ENCODE measurements around the gene MPZL3. TPM values are rescaled to one million over a fixed set of nuclear protein-coding genes. Genes with fewer than 3 reads are reported as not detected.

MPZL3 gene
- total RNA-seq, result 5.1 and 6.0 TPM in 2 replicates

GRCh38 chr11:118251858-118252652 lies at the start of gene MPZL3:
TSS of gene MPZL3 (minus strand) at chr11:118252365. CDS start at chr11:118252294, 71 bp downstream.

GRCh38 chr11:118263695-118264568 lies 11.8 kb upstream of the MPZL3 start, which contains the start of gene MPZL2:
TSS of gene MPZL2 (minus strand) at chr11:118264297. CDS start at chr11:118264153, 144 bp downstream.

GRCh38 chr11:118224511-118225188 lies 27.5 kb downstream of the MPZL3 start, which contains the start of gene JAML:
TSS of gene JAML (minus strand) at chr11:118225011. CDS start at chr11:118214866, 10,145 bp downstream.

Other genes starting within 250 kb of the MPZL3 start
- gene TMPRSS4, start 175.3 kb downstream of the MPZL3 start, total RNA-seq, result not detected in 2 replicates
- not detected in 2 replicates for gene SMIM35, start 165.4 kb downstream of the MPZL3 start, total RNA-seq
- gene SCN4B, start 99.5 kb downstream of the MPZL3 start, total RNA-seq, result under 0.01 and 0.06 TPM in 2 replicates
- not detected in 2 replicates for gene SCN2B, start 75.7 kb downstream of the MPZL3 start, total RNA-seq
- gene JAML, start 27.4 kb downstream of the MPZL3 start, total RNA-seq, result 0.19 TPM in 1 of 2 replicates, not detected in the other
- gene MPZL2, start 11.9 kb upstream of the MPZL3 start, total RNA-seq, result 41.0 and 78.2 TPM in 2 replicates
- not detected in 2 replicates for gene CD3E, start 52.4 kb upstream of the MPZL3 start, total RNA-seq
- gene CD3D, start 90.3 kb upstream of the MPZL3 start, total RNA-seq, result not detected in 2 replicates
- not detected in 2 replicates for gene CD3G, start 92.0 kb upstream of the MPZL3 start, total RNA-seq
- 18.9 and 31.7 TPM in 2 replicates for gene UBE4A, start 107.2 kb upstream of the MPZL3 start, total RNA-seq
- gene ATP5MG, start 149.2 kb upstream of the MPZL3 start, total RNA-seq, result 86.7 and 87.1 TPM in 2 replicates
- gene KMT2A, start 184.1 kb upstream of the MPZL3 start, total RNA-seq, result 19.1 and 53.6 TPM in 2 replicates